Brain pericyte (primary cell): ENCODE measurements around the gene PFN3.
A peak's percentile ranks its signal among the peaks of the same experiment; 100 is the strongest.
"Not testable (repeated sequence)": the region's sequence is repeated elsewhere in the genome, so short reads cannot be mapped to it uniquely, and the experiment has no call there.

Experiments used
- DNase-seq: peaks from one replicate; pipeline ENCODE4 v3.0.0-alpha.2; 2012; ENCODE audit warnings: low read depth, low spot score

The PFN3 gene

DNA sequence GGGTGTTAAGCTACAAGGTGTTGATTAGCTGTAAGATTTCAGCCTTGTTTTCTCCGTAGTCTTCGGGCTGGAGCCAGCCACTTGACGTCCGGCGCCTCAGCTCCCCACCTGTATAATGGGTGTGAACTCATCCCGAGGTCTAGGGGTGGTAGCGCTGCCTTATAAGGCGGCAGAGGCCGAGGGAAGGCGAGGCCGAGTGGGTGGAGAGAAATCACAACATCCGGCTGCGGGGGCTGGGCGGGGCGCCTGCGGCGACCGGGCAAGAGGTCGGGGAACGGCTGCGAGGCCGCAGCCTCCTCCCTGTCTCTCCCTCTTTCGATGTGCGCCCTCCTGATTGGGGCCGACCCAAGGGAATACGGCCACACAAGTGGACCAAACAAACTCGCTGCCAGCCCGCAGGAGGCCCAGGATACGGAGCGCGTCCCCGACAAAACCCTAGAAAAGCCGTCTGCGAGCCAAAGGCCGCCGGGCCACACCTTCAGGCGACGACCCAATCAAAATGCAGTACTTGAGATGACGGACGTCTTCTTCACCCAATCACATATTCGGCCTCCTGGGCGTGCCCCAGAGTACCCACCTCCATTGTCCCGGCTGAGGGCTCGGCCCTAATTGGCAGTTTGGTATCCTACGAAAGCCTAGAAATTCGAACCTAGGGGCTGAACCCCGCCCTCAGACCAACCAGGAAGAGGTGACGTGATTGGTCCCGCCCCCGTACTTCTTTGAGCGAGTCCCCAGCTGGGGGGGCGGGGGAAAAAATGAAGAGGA, 25.5 kb upstream of the PFN3 start:
- peak; percentile 99 for DNase-seq

- DNase-seq: no peak
Observed at GRCh38 chr5:177425196-177425800, 24.8 kb upstream of the PFN3 start.

- no peak for DNase-seq
Observed at GRCh38 chr5:177423671-177424070, 23.2 kb upstream of the PFN3 start.

GRCh38 chr5:177421062-177421798, 20.8 kb upstream of the PFN3 start:
- DNase-seq: no peak

GRCh38 chr5:177420472-177420871, 20.0 kb upstream of the PFN3 start:
- not testable (repeated sequence) for DNase-seq

DNA sequence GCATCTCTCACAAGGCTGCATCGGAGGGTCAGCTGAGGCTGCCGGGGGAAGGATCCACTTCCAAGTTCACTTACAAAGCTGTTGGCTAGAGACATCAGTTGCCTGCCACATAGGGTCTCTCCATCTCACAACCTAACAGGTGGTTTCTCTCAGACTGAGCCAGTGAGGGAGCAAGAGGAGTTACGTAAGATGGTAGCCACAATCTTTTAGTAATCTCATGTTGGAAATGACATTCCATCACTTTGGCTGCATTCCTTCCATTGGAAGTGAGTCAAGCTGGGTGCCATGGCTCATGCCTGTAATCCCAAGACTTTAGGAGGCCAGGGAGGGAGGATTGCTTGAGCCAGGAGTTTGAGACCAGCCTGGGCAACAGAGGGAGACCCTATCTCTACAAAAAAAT, 18.6 kb upstream of the PFN3 start:
- no peak for DNase-seq

DNA sequence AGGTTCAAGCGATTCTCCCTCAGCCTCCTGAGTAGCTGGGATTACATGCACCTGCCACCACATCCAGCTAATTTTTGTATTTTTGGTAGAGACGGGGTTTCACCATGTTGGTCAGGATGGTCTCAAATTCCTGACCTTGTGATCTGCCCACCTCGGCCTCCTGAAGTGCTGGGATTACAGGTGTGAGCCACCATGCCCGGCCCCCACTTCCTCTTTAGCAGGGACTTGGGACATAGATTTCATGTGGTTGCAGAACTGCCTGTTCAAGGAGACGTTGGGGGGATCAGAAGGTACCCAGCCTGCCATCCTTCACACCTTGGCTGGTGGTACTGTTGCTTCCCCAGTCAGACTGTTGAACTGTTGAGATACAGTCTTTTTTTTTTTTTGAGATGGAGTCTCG, 16.6 kb upstream of the PFN3 start:
- not testable (repeated sequence) for DNase-seq

DNA sequence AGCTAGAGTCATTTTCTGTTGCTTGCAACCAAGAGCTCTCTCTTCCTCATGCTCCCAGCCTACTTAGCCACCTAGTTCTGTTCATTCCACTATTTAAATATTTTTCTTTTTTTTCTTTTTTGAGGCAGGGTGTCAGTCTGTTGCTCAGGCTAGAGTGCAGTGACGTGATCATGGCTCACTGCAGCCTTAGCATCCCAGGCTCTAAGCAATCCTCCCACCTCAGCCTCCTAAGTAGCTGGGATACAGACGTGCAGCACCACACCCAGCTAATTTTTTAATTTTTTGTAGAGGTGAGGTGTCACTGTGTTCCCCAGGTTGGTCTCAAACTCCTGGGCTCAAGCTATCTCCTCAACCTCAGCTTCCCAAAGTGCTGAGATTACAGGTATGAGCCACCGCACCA, 14.0 kb upstream of the PFN3 start:
- DNase-seq: no peak

DNA sequence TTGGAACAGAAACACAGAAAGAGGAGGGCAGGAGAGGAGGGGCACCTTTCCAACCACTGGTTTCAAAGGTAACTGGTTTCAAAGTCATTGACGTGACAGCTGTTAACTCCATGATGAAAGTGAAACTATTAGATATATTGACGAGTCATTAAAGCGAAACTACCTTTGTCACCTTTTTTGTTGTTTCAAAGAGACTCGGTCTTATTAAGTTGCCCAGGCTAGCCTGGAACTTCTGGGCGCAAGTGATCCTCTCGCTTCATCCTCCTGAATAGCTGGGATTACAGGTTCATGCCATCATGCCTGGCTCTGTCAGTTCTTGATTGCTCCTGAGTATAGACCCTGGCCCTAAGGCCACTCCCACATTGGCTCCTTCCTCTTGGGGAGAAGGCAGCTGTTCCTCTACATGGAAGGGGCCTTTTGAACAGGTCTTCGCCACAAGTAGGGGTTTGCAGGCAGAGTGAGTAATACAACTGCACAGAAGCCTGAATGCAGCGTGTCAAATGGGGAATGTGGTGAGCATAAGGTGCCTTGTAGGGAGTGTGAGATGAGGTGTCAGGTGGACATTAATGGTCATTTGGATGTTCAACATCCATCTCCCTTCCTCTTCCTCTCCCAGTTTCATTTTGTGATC, 12.3 kb upstream of the PFN3 start:
- DNase-seq: no peak

DNA sequence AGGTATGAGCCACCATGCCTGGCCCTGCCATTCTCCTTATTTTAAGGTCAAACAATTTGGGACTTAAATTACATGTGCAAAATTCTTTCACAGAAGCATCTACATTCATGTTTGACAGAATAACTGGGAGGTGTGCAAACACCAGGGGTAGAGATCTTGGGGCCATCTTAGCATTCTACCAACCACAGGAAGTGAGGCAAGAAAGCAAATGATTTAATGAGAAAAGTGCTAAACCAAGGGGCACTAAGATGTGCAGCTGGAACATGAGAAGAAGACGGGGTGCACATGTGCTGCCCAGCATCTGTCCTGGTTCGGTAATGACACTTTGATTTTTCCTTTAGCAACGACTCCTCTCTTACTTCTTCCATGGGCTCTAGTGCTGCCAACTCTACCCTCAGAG, 10.1 kb upstream of the PFN3 start:
- no peak for DNase-seq

DNA sequence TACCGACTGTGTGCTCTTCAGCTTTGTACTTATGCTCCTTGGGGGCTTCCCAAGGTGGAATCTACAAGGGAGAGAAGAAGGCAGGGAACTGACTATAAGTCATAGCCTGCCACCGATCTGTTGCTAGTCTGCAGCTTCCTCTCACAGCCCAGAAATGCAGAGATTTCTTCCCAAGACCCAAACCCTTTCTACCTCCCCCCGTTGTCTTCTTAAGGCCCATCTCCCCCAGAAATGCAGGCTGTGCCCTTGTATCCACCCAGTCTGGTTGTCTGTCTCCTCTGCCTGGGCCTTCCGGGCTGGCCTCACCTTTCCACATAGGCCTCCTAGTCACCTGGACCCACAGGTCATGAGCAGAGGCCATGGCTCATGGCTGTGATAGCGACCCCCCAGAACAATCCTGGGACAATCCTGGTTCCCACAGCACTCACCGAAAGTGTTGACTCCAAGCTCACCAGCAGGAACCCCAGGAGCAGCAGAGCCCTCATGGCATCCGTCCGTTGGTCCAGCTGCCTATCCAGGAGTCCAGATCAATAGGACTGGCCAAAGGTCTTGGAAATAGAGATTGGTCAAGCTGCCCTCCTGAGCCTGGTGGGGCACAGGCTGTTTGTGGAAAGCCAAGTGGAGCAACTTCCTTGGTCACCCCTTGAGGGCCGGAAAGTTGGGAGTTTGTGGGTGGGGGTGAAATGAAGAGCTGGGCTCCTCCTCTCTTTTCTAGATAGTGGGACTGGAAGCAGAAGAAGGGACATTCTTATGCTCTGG, 8.8 kb upstream of the PFN3 start, which contains the start of gene F12:
Gene F12 (minus strand): TSS at position 522 of the 759 bp plus-strand sequence. CDS start 37 bp downstream, at position 485.
- no peak for DNase-seq

DNA sequence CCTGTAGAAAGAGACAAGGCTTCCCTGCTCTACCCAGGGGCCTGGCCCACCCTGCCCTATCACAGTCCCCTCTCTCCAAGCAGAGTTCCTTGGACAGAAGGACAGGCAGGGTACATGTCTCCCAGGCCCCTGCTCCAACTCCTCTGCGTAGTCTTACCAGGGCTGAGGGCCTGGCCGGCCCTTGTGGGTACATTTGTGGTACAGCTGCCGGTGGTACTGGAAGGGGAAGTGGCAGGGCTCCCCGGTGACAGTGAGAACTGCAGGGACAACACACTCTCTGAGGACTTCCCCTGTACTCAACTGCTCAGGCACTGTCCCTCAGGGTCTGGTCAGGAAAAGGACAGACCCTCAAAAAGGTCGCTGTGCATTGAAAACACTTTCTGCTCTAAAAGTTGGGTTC, 5.3 kb upstream of the PFN3 start:
- DNase-seq: no peak

GRCh38 chr5:177405312-177405711, 4.9 kb upstream of the PFN3 start:
- no peak for DNase-seq

- DNase-seq: no peak
Observed at GRCh38 chr5:177404641-177405179, 4.2 kb upstream of the PFN3 start.

DNA sequence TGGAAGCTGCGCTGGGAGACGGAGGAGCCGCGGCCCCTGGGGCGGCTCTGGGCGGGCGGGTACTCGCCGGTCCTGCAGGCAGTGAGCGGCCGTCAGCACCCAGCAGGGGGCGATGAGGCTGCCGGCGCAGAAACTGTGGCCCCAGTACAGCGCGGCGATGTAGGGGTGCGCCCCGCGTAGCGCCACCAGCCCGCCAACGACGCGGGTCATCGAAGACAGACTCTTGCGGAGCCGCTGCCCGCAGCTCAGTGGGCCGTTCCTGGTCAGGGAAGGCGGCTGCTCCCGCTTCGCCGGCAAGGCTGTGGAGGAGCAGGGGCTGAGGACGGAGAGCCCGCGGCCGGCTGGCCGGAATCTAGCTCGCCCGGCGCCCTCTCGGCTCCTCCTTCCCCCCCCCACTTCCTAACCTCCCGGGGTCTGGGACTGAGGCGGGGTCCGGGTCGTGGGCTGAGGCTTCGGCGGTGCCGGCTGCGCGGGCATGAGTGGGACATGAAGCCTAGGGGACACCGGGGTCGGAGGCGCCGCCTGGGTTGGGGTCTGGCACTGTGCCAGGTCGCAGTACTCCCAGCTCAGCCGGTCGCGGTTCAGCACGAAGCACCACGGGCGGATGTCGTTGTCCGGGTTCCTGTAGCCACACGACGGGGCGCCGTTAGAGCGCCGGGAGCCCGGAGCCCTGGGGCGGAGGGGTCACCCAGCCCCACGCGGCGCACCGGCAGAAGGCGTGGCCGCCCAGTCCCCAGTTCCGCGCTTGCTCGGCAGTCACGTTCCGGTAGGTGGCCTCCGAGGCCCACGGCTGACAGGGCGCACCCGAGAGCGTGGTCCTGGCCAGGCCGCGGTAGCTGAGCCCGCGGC, 3.6 kb upstream of the PFN3 start:
- no peak for DNase-seq

DNA sequence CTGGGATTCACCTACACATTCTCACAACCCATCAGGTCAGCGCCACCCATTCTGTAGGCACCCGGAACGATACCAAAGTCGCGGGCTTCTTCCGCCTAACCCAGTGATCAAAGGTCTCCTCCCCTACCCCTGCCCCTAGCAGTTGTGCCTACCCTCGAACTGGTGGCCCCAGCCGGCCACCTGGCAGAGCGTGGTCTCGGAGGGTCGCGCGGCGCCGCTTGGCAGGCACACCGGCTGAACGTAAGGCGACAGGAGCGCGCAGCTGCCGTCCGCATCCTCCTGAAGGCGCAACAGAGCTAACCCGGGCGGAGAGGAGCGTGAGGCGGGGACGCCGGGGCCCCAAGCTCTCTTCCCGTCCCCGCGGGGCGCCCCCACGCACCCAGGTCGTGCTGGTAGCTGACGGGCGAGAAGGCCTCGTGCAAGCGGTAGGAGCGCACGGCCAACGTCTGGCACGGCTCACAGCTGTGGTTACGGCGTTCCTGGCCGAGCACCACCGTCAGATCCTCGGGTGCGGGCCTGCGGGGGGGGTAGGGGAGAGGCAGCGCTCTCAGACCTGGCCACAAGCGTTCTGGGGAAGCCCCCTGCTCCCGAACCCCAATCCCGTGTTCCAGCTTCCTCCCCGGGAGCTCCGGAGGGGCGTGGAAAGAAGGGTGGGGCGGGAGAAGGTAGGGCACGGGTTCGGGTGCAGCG, 2.8 kb upstream of the PFN3 start:
- DNase-seq: no peak

GRCh38 chr5:177402271-177403043, 2.0 kb upstream of the PFN3 start:
- no peak for DNase-seq

GRCh38 chr5:177397875-177398390, 2.5 kb downstream of the PFN3 start:
- DNase-seq: no peak

- no peak for DNase-seq
Observed at GRCh38 chr5:177396807-177397206, 3.7 kb downstream of the PFN3 start.
